Panc1 (cell line): Measurements from ENCODE around the gene UFD1. TPM values are rescaled to one million over a fixed set of nuclear protein-coding genes. Genes with fewer than 3 reads are reported as not detected.

Experiments
- ATAC-seq: fragments of 200-7000 bp; cut with Tn5 transposase; 2 replicates; pipeline ENCODE4 v1.9.1; 2020; ENCODE audit warnings: mild to moderate bottlenecking, moderate library complexity
- BruUV-seq: library from RNA; stranded (reverse); fragments of 400-500 nt; replicated peaks from 2 replicates; lab custom pipeline; 2021; lab: Mats Ljungman, UMichigan
- CTCF ChIA-PET: fragments of 300-600 bp; sonication (Branson Sonifier 250); formaldehyde crosslinking; loops from one replicate; lab custom pipeline; 2022; ENCODE audit warnings: antibody characterized with exemption; lab: Charles Lee
- POLR2A ChIA-PET: fragments of 300-600 bp; sonication (Branson Sonifier 250); formaldehyde crosslinking; loops from one replicate; lab custom pipeline; 2022; ENCODE audit warnings: antibody characterized with exemption; lab: Charles Lee
- DNase-seq: peaks from one replicate; pipeline ENCODE4 v3.0.0-alpha.2; 2010; ENCODE audit warnings: low read depth, low spot score
- H3K27ac ChIP-seq: 2 replicates; pipeline ENCODE4 v1.5.1; 2011; ENCODE audit warnings: mild to moderate bottlenecking, low read length, inconsistent platforms
- H3K27me3 ChIP-seq: fragments of 200-500 bp; sonication (Bioruptor generic); 2 replicates; pipeline ENCODE4 v1.6.0; 2014; ENCODE audit warnings: low read length, inconsistent platforms; ENCODE audit not compliant: control insufficient read depth, insufficient read depth
- H3K36me3 ChIP-seq: fragments of 200-500 bp; sonication (Bioruptor generic); 2 replicates; pipeline ENCODE4 v1.5.1; 2014; ENCODE audit warnings: inconsistent platforms, mild to moderate bottlenecking, low read length, moderate library complexity; ENCODE audit not compliant: control insufficient read depth, insufficient read depth
- H3K4me1 ChIP-seq: 2 replicates; pipeline ENCODE4 v1.5.1; 2011; ENCODE audit warnings: inconsistent platforms, mild to moderate bottlenecking, low read length, moderate library complexity; ENCODE audit not compliant: control insufficient read depth, insufficient read depth
- H3K4me3 ChIP-seq, 2 experiments: 2 replicates each; pipeline ENCODE4 v1.5.1; 2011 to 2012; ENCODE audit warnings: low read depth in 2 of 2, low read length in 2 of 2, mild to moderate bottlenecking in 2 of 2, inconsistent platforms in 1 of 2, moderate library complexity in 1 of 2
- H3K9me3 ChIP-seq: fragments of 200-500 bp; sonication (Bioruptor generic); 2 replicates; pipeline ENCODE4 v1.5.1; 2014; ENCODE audit warnings: low read depth, mild to moderate bottlenecking, inconsistent platforms, low read length, moderate library complexity; ENCODE audit not compliant: control insufficient read depth, insufficient read depth
- POLR2AphosphoS5 ChIP-seq: IDR thresholded peaks from 2 replicates; pipeline ENCODE4 v1.6.1; 2012; ENCODE audit warnings: mild to moderate bottlenecking, low read depth, low read length, moderate library complexity
- REST ChIP-seq, 2 experiments: IDR thresholded peaks; 2 replicates each; pipeline ENCODE4 v1.6.1; 2011 to 2012; ENCODE audit warnings: low read depth in 2 of 2, control low read depth in 1 of 2, low read length in 1 of 2, mild to moderate bottlenecking in 1 of 2, moderate library complexity in 1 of 2; ENCODE audit not compliant: insufficient read depth in 1 of 2
- SIN3A ChIP-seq: IDR thresholded peaks from 2 replicates; pipeline ENCODE4 v1.6.1; 2012; ENCODE audit warnings: low read depth, mild to moderate bottlenecking, low read length, moderate library complexity, borderline replicate concordance; ENCODE audit not compliant: insufficient read depth
- TCF7L2 ChIP-seq: IDR thresholded peaks from 2 replicates; pipeline ENCODE4 v1.6.1; 2011; ENCODE audit warnings: mild to moderate bottlenecking, low read depth, low read length, inconsistent platforms
- in situ Hi-C: cut with HindIII; loops from 2 replicates; pipeline ENCODE4 v1.10.0; 2016; ENCODE audit warnings: low sequenced_read_pairs, low pct_unique_long_range_greater_than_20kb
- intact Hi-C: fragments of 100-400 bp; cut with micrococcal nuclease; formaldehyde crosslinking; loops from one replicate; pipeline ENCODE4 v1.10.0; 2022; ENCODE audit not compliant: unreplicated experiment
- total RNA-seq: library from RNA; stranded (reverse); gene quantifications from one replicate; pipeline ENCODE4 v1.2.1, GENCODE V29; 2021; ENCODE audit not compliant: unreplicated experiment
- TF ChIP-seq, protein P1 (sequence below): fragments of 450-650 bp; IDR thresholded peaks from 2 replicates; pipeline ENCODE4 v1.5.1; 2017; ENCODE audit warnings: mild to moderate bottlenecking

The UFD1 gene
- total RNA-seq, 1 experiment from 2014 or later = 82.8 TPM

DNA sequence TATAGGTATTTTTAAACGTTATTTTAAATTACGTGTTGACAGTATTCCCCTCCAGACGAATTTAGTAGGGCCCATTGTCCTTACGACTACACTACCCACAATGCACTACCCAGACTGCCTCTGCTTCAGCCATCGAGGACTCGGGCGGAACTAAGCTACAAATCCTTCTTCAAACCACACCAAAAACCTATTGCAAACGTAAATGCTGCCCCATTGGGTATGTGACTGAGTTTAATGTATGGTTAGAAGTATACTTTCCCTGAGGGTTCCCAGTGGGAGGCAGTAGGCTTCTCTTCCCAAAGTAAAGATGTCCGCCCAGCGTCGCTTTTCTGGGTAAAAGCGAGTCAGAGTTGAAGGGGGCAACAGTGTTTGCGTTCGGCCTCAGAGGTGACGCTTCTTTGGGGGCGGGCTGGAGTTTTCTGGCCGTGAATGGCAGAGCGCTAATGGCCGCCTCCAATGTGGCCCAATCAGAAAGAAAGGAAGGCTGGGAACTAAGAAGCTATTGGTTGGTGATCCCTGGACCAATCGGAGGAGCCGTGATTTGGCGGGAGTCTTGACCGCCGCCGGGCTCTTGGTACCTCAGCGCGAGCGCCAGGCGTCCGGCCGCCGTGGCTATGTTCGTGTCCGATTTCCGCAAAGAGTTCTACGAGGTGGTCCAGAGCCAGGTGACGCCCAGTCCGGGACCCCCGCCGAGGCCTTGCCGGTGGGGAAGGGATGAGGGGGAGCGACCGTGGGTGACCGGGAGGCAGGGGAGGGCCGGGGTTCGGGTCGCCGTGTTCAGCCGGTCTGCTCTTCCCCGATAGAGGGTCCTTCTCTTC, 571 bp upstream of the UFD1 start, which contains the start of gene CDC45:
Gene CDC45 (plus strand): TSS at position 566 of the 818 bp plus-strand sequence. CDS start 49 bp downstream, at position 615.
- Histone ChIP-seq H3K9me3 (no peaks in the 10 kb centered on the region), H3K27ac (peak within 1 kb of the TSS; percentile 100), H3K4me3 (peak within 1 kb of the TSS; percentile 89 to 93), H3K36me3 (peaks cover 3% of the 10 kb centered on the region), H3K27me3 (no peaks in the 10 kb centered on the region), H3K4me1 (peaks cover 3% of the 10 kb centered on the region; the same call in 1 of the 2 replicates)
- in situ Hi-C loops = no loop called here
- TF ChIP-seq SIN3A (peak; percentile 98), TCF7L2 (no peak), REST (IDR thresholded peaks at IDR 0.05; ENCODE audit: insufficient read depth in 1 of 2, low read depth in 2 of 2, low read length in 1 of 2) (no peak), POLR2AphosphoS5 (0 out of 2 replicates have a peak, but pooled peaks have one; percentile 33)
- TF ChIP-seq, protein P1, sequence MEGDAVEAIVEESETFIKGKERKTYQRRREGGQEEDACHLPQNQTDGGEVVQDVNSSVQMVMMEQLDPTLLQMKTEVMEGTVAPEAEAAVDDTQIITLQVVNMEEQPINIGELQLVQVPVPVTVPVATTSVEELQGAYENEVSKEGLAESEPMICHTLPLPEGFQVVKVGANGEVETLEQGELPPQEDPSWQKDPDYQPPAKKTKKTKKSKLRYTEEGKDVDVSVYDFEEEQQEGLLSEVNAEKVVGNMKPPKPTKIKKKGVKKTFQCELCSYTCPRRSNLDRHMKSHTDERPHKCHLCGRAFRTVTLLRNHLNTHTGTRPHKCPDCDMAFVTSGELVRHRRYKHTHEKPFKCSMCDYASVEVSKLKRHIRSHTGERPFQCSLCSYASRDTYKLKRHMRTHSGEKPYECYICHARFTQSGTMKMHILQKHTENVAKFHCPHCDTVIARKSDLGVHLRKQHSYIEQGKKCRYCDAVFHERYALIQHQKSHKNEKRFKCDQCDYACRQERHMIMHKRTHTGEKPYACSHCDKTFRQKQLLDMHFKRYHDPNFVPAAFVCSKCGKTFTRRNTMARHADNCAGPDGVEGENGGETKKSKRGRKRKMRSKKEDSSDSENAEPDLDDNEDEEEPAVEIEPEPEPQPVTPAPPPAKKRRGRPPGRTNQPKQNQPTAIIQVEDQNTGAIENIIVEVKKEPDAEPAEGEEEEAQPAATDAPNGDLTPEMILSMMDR = no peak
- ChIA-PET CTCF (interaction anchor here (0.5 to 0.7 kb wide), 3 partner anchors 10 to 518 kb away, joined by 3 to 5 read pairs (median 3); no protein-coding TSS in a partner anchor), POLR2A (no interaction called here)
- ATAC-seq = peak; percentile 97
- DNase-seq = peak; percentile 84
- intact Hi-C loops = no loop called here
- no TSS peak for BruUV-seq

DNA sequence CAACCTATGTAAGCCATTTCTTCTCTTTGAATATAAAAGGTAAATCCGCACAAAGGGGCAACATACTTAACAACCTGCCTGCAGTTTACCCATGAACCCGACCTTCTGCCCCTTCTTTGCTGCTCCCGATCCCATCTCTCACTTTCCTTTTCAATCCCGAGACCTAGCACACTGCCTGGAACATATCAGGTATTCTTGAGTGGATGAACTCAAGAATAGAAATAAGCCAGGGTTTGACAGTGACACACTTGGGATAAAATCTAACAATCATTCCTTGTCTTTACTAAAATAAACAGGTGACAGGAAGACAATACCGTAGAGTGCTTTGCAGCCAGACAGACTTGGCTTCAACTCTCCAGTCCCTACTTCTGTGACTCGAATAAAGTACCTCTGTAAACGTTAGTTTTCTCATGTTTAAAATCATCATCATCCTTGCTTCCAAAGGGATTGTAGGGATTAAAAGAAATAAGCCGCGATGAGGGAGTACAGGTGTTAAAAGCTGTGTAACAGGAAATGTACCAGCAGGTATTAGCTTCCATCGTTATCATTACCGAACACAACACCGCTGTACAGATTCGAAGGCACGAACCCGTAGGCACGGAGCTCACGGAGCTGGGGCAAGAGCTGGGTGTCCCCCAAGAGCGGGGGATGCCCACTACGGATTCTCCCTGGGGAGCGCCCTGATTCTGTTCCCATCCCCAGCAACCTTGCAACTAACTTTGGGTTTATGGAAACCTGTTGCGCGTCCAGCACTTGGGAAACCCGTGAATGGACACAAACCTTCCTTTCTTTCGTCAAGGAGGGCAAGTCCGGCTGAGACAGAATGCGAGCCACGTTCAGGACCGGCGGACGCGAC, 720 bp downstream of the UFD1 start:
- Histone ChIP-seq H3K9me3 (no peaks in the 10 kb centered on the region), H3K27me3 (no peaks in the 10 kb centered on the region), H3K4me1 (peaks cover 3% of the 10 kb centered on the region; the same call in 1 of the 2 replicates), H3K4me3 (peak overlapping the region; percentile 89 to 93), H3K36me3 (peaks cover 3% of the 10 kb centered on the region), H3K27ac (peak overlapping the region; percentile 100)
- TSS peak; percentile 76 for BruUV-seq
- in situ Hi-C loops (no loop called here), intact Hi-C loops (no loop called here)
- CTCF ChIA-PET = no interaction called here
- DNase-seq (no peak), ATAC-seq (no peak)
- POLR2A ChIA-PET = interaction anchor here (0.6 kb wide), 2 partner anchors 14 to 161 kb away, joined by 3 to 4 read pairs; no protein-coding TSS in a partner anchor
- TF ChIP-seq REST (IDR thresholded peaks at IDR 0.05; ENCODE audit: insufficient read depth in 1 of 2, low read depth in 2 of 2, low read length in 1 of 2) (no peak), SIN3A (no peak), POLR2AphosphoS5 (no peak), TCF7L2 (no peak)
- TF ChIP-seq, protein P1 = no peak
